IMR-90 (cell line): ENCODE data around the gene ZNF646. TPM values are rescaled to one million over a fixed set of nuclear protein-coding genes. Genes with fewer than 3 reads are reported as not detected.
A peak's percentile ranks its signal among the peaks of the same experiment; 100 is the strongest.

Source experiments
- ATAC-seq: fragments of 200-7000 bp; cut with Tn5 transposase; 2 replicates; pipeline ENCODE4 v1.9.1; 2020; ENCODE audit warnings: low read depth, mild to moderate bottlenecking, moderate library complexity
- BruUV-seq: library from RNA; stranded (reverse); fragments of 400-500 nt; replicated peaks from 2 replicates; lab custom pipeline; 2021; lab: Mats Ljungman, UMichigan
- CTCF ChIA-PET: fragments of 300-600 bp; formaldehyde crosslinking; extraction: SDS; loops from one replicate; lab custom pipeline; 2021; ENCODE audit warnings: antibody characterized with exemption; lab: Yijun Ruan, JAX
- POLR2A ChIA-PET: fragments of 300-600 bp; sonication (Branson Sonifier 250); formaldehyde crosslinking; loops from one replicate; lab custom pipeline; 2022; ENCODE audit warnings: antibody characterized with exemption; ENCODE audit not compliant: unreplicated experiment; lab: Charles Lee
- DNase-seq: peaks from one replicate; pipeline ENCODE4 v3.0.0; 2013
- H2AFZ ChIP-seq: replicated peaks from 2 replicates; pipeline ENCODE3; 2013; ENCODE audit warnings: low read length, mild to moderate bottlenecking; ENCODE audit not compliant: poor library complexity
- H2AK5ac ChIP-seq: 2 replicates; pipeline ENCODE4 v1.6.1; 2013; ENCODE audit warnings: low read depth, low read length, inconsistent platforms
- H2AK9ac ChIP-seq: replicated peaks from 2 replicates; pipeline ENCODE3; 2013; ENCODE audit warnings: mild to moderate bottlenecking, low read depth, low read length, moderate library complexity; ENCODE audit not compliant: poor library complexity
- H2BK120ac ChIP-seq: 2 replicates; pipeline ENCODE4 v1.6.1; 2013; ENCODE audit warnings: low read depth, low read length, inconsistent platforms
- H2BK15ac ChIP-seq: 3 replicates; pipeline ENCODE4 v1.6.1; 2013; ENCODE audit warnings: low read depth, low read length, inconsistent platforms
- H2BK20ac ChIP-seq: 2 replicates; pipeline ENCODE4 v1.6.1; 2013; ENCODE audit warnings: low read depth, mild to moderate bottlenecking, inconsistent platforms, low read length, moderate library complexity
- H2BK5ac ChIP-seq: 2 replicates; pipeline ENCODE4 v1.6.1; 2013; ENCODE audit warnings: mild to moderate bottlenecking, low read depth, low read length, inconsistent platforms; ENCODE audit not compliant: poor library complexity, severe bottlenecking
- H3K14ac ChIP-seq: replicated peaks from 2 replicates; pipeline ENCODE4 v1.6.1; 2013; ENCODE audit warnings: low read depth, low read length, inconsistent platforms
- H3K18ac ChIP-seq: 2 replicates; pipeline ENCODE4 v1.6.1; 2013; ENCODE audit warnings: low read depth, low read length, control low read depth
- H3K23ac ChIP-seq: 2 replicates; pipeline ENCODE4 v1.6.1; 2013; ENCODE audit warnings: low read depth, low read length, inconsistent platforms
- H3K27ac ChIP-seq: 2 replicates; pipeline ENCODE4 v1.5.1; 2013; ENCODE audit warnings: mild to moderate bottlenecking, control low read depth, low read length; ENCODE audit not compliant: insufficient read depth
- H3K27me3 ChIP-seq: 2 replicates; pipeline ENCODE4 v1.6.1; 2013; ENCODE audit warnings: low read length; ENCODE audit not compliant: control insufficient read depth, insufficient read depth
- H3K36me3 ChIP-seq: 2 replicates; pipeline ENCODE4 v1.6.1; 2013; ENCODE audit warnings: low read length, mixed read lengths; ENCODE audit not compliant: control insufficient read depth, insufficient read depth
- H3K4ac ChIP-seq: 2 replicates; pipeline ENCODE4 v1.6.1; 2013; ENCODE audit warnings: low read depth, low read length, inconsistent platforms
- H3K4me1 ChIP-seq: 2 replicates; pipeline ENCODE4 v1.6.1; 2013; ENCODE audit warnings: low read length, mixed read lengths; ENCODE audit not compliant: control insufficient read depth, insufficient read depth
- H3K4me2 ChIP-seq: 2 replicates; pipeline ENCODE4 v1.6.1; 2013; ENCODE audit warnings: low read depth, mild to moderate bottlenecking, control low read depth, low read length, moderate library complexity
- H3K4me3 ChIP-seq: 2 replicates; pipeline ENCODE4 v1.5.1; 2013; ENCODE audit warnings: low read depth, mild to moderate bottlenecking, control low read depth, low read length, moderate library complexity; ENCODE audit not compliant: insufficient read depth
- H3K56ac ChIP-seq: 2 replicates; pipeline ENCODE4 v1.6.1; 2013; ENCODE audit warnings: low read length, inconsistent platforms; ENCODE audit not compliant: insufficient read depth; ENCODE audit errors: extremely low read depth
- H3K79me1 ChIP-seq, 2 experiments: 2 replicates each; pipeline ENCODE4 v1.6.1; 2013; ENCODE audit warnings: low read length in 2 of 2, inconsistent platforms in 1 of 2, low read depth in 1 of 2
- H3K9ac ChIP-seq: 2 replicates; pipeline ENCODE4 v1.6.1; 2013; ENCODE audit warnings: low read depth, low read length, control low read depth
- H3K9me1 ChIP-seq: 2 replicates; pipeline ENCODE4 v1.6.1; 2013; ENCODE audit warnings: low read length, inconsistent platforms; ENCODE audit not compliant: insufficient read depth
- H3K9me3 ChIP-seq: 2 replicates; pipeline ENCODE4 v1.6.1; 2013; ENCODE audit warnings: low read length; ENCODE audit not compliant: control insufficient read depth, insufficient read depth
- H4K20me1 ChIP-seq: 2 replicates; pipeline ENCODE4 v1.6.1; 2013; ENCODE audit warnings: low read length, inconsistent platforms; ENCODE audit not compliant: insufficient read depth
- H4K5ac ChIP-seq: 2 replicates; pipeline ENCODE4 v1.6.1; 2013; ENCODE audit warnings: mild to moderate bottlenecking, low read depth, low read length, control low read depth
- H4K8ac ChIP-seq, 2 experiments: 2 replicates each; pipeline ENCODE4 v1.6.1; 2013; ENCODE audit warnings: low read depth in 2 of 2, low read length in 2 of 2, control low read depth in 1 of 2, inconsistent platforms in 1 of 2
- H4K91ac ChIP-seq: 2 replicates; pipeline ENCODE4 v1.6.1; 2013; ENCODE audit warnings: low read depth, low read length, inconsistent platforms; ENCODE audit not compliant: insufficient read depth
- BHLHE40 ChIP-seq: fragments of 150-350 bp; IDR thresholded peaks from 2 replicates; pipeline ENCODE4 v1.6.1; 2016; ENCODE audit warnings: mild to moderate bottlenecking, low read depth, low read length
- CHD1 ChIP-seq: IDR thresholded peaks from 2 replicates; pipeline ENCODE4 v1.6.1; 2012; ENCODE audit warnings: low read depth, low read length, improper control_type of control experiment
- ELK1 ChIP-seq: fragments of 150-350 bp; IDR thresholded peaks from 2 replicates; pipeline ENCODE4 v1.6.1; 2016; ENCODE audit warnings: low read depth, mild to moderate bottlenecking, low read length, moderate library complexity, borderline replicate concordance
- FOS ChIP-seq: fragments of 150-350 bp; IDR thresholded peaks from 2 replicates; pipeline ENCODE4 v1.6.1; 2016; ENCODE audit warnings: low read depth, low read length
- MAZ ChIP-seq: IDR thresholded peaks from 2 replicates; pipeline ENCODE4 v1.6.1; 2012; ENCODE audit warnings: low read depth, mild to moderate bottlenecking, low read length, improper control_type of control experiment, moderate library complexity, borderline replicate concordance
- POLR2A ChIP-seq: IDR thresholded peaks from 2 replicates; pipeline ENCODE4 v1.6.1; 2012; ENCODE audit warnings: mild to moderate bottlenecking, low read depth, low read length
- USF2 ChIP-seq: fragments of 150-350 bp; IDR thresholded peaks from 2 replicates; pipeline ENCODE4 v1.6.1; 2017; ENCODE audit warnings: mild to moderate bottlenecking, antibody characterized with exemption, low read length, low read depth
- WGBS, 2 experiments: methylation state at CpG; one replicate each; pipeline versions ENCODE4 v1.1.5 to v1.1.7; 2013; ENCODE audit warnings: missing lambda C conversion rate in 2 of 2; ENCODE audit not compliant: insufficient read length in 1 of 2; ENCODE audit errors: extremely low coverage in 2 of 2; 5-methylcytosine and 5-hydroxymethylcytosine counted together
- dilution Hi-C: fragments of 300-500 bp; cut with HindIII; formaldehyde crosslinking; loops from one replicate; pipeline ENCODE4 v1.14.3; 2018; ENCODE audit warnings: low sequenced_read_pairs; ENCODE audit not compliant: unreplicated experiment
- in situ Hi-C: fragments of 300-500 bp; cut with MboI; formaldehyde crosslinking; loops from 3 replicates; pipeline ENCODE4 v1.14.3; 2019; ENCODE audit warnings: low sequenced_read_pairs, inconsistent platforms, mixed read lengths
- intact Hi-C: fragments of 100-400 bp; cut with micrococcal nuclease; formaldehyde crosslinking; loops from 2 replicates; pipeline ENCODE4 v1.10.0; 2022
- polyA plus RNA-seq, 3 experiments: library from polyadenylated mRNA; depleted of rRNA; stranded (reverse); fragments of >200 nt; gene quantifications; 2 replicates each; pipeline ENCODE4 v1.2.3, GENCODE V29; 2012; ENCODE audit warnings: low replicate concordance in 1 of 3
- total RNA-seq: library from RNA; depleted of rRNA; stranded (reverse); fragments of >200 nt; gene quantifications from 2 replicates; pipeline ENCODE4 v1.2.3, GENCODE V29; 2012

The ZNF646 gene
- total and polyA plus RNA-seq, 2 of the 4 experiments (the other 2 are of a cell fraction) = 4.9 to 6.8 TPM

- no peak for TF ChIP-seq USF2
These were observed 1.6 kb upstream of the ZNF646 start (continued) for GRCh38 chr16:31072540-31073141.

GRCh38 chr16:31073142-31073969 lies 866 bp upstream of the ZNF646 start:
- H4K8ac ChIP-seq = peak overlapping the region; percentile 83 to 98
- intact Hi-C loops (loop anchor here (1.0 to 10.0 kb wide), 3 partner anchors 40 to 119 kb away; partner anchors contain the start of genes SETD1A and STX4), dilution Hi-C loops (no loop called here), in situ Hi-C loops (loop anchor here (10.0 kb wide), 1 partner anchor 391 kb away; no protein-coding TSS in a partner anchor)
- H3K56ac ChIP-seq = peak overlapping the region; percentile 94
- H3K79me1 ChIP-seq = peaks cover 9 to 55% of the 10 kb centered on the region in 2 experiments
- H3K4ac ChIP-seq = peak overlapping the region; percentile 100
- H2BK15ac ChIP-seq = peak overlapping the region; percentile 59; the same call in 1 of the 3 replicates
- H2AFZ ChIP-seq = peak overlapping the region; percentile 91
- H3K4me3 ChIP-seq = peak overlapping the region; percentile 81
- no peaks in the 10 kb centered on the region for H3K9me3 ChIP-seq
- H3K36me3 ChIP-seq = peaks cover 22% of the 10 kb centered on the region
- H2BK120ac ChIP-seq = peak overlapping the region; percentile 89
- no peaks in the 10 kb centered on the region; the same call in 1 of the 2 replicates for H4K20me1 ChIP-seq
- H2AK9ac ChIP-seq = peak overlapping the region; percentile 98
- H3K4me2 ChIP-seq = peak overlapping the region; percentile 88
- peak overlapping the region; percentile 96 for H2AK5ac ChIP-seq
- ATAC-seq = peak; percentile 78
- H4K91ac ChIP-seq = peak overlapping the region; percentile 93
- BruUV-seq = no TSS peak
- H3K9ac ChIP-seq = peak overlapping the region; percentile 96
- H3K23ac ChIP-seq = peak overlapping the region; percentile 93
- peak overlapping the region; percentile 77 for H3K18ac ChIP-seq
- peak; percentile 88 for DNase-seq
- H2BK5ac ChIP-seq = peak overlapping the region; percentile 88
- TF ChIP-seq POLR2A = peak; percentile 54; the same call in 1 of the 2 replicates
- 0 out of 2 replicates have a peak, but pooled peaks have one; percentile 9 for TF ChIP-seq BHLHE40
- no peak for TF ChIP-seq ELK1
- peak; percentile 98 for TF ChIP-seq MAZ
- no peak for TF ChIP-seq FOS
- TF ChIP-seq CHD1 = no peak
- POLR2A ChIA-PET = interaction anchor here (0.5 to 1.9 kb wide), 4 partner anchors 13 to 797 kb away, joined by 3 to 6 read pairs (median 4); no protein-coding TSS in a partner anchor
- peak overlapping the region; percentile 98 for H3K14ac ChIP-seq
- peak overlapping the region; percentile 90 for H3K27ac ChIP-seq
- peaks cover 6% of the 10 kb centered on the region for H3K4me1 ChIP-seq
- WGBS, 2 experiments = 1% methylated on average over 59 of the region's 83 CpGs; no CpG with 5 or more reads in 1 of the 2 experiments
- CTCF ChIA-PET = no interaction called here
- H3K27me3 ChIP-seq = no peaks in the 10 kb centered on the region
- H3K9me1 ChIP-seq = 0 out of 2 replicates have a peak, but pooled peaks cover 6% of the 10 kb centered on the region
- peak overlapping the region; percentile 95 for H4K5ac ChIP-seq
- peak overlapping the region; percentile 27; the same call in 1 of the 2 replicates for H2BK20ac ChIP-seq
